HepG2 (cell line): ENCODE data around the gene PSMA7. TPM values are rescaled to one million over a fixed set of nuclear protein-coding genes. Genes with fewer than 3 reads are reported as not detected.
A peak's percentile ranks its signal among the peaks of the same experiment; 100 is the strongest.

ENCODE experiments used
- FOXK1 ChIP-seq: sonication (generic); formaldehyde crosslinking; IDR thresholded peaks from 2 replicates; pipeline ENCODE4 v1.4.0; 2020; ENCODE audit warnings: low read depth, missing genetic modification reagents, borderline replicate concordance
- GZF1 ChIP-seq: sonication (generic); formaldehyde crosslinking; IDR thresholded peaks from 2 replicates; pipeline ENCODE4 v1.5.1; 2020; ENCODE audit warnings: mild to moderate bottlenecking, missing genetic modification reagents
- MAF1 ChIP-seq: sonication (generic); formaldehyde crosslinking; IDR thresholded peaks from 2 replicates; pipeline ENCODE4 v1.5.0; 2020; ENCODE audit warnings: missing genetic modification reagents, borderline replicate concordance
- NFIC ChIP-seq: IDR thresholded peaks from 2 replicates; pipeline ENCODE4 v1.6.1; 2012; ENCODE audit warnings: mild to moderate bottlenecking, low read length, inconsistent platforms
- NR3C1 ChIP-seq: sonication (generic); formaldehyde crosslinking; IDR thresholded peaks from 2 replicates; pipeline ENCODE4 v1.4.0; 2020; ENCODE audit warnings: missing genetic modification reagents
- PHF20 ChIP-seq: sonication (generic); formaldehyde crosslinking; IDR thresholded peaks from 2 replicates; pipeline ENCODE4 v1.5.0; 2020; ENCODE audit warnings: mild to moderate bottlenecking, missing genetic modification reagents
- PHF21A ChIP-seq: sonication (generic); formaldehyde crosslinking; IDR thresholded peaks from 2 replicates; pipeline ENCODE4 v1.5.0; 2020; ENCODE audit warnings: mild to moderate bottlenecking, missing genetic modification reagents
- SMYD3 ChIP-seq: sonication (generic); formaldehyde crosslinking; IDR thresholded peaks from 2 replicates; pipeline ENCODE4 v1.8.1; 2023; ENCODE audit warnings: mild to moderate bottlenecking, missing genetic modification reagents
- TMF1 ChIP-seq: sonication (generic); formaldehyde crosslinking; IDR thresholded peaks from 2 replicates; pipeline ENCODE4 v1.8.1; 2022; ENCODE audit warnings: low read depth, missing genetic modification reagents
- ZNF20 ChIP-seq: sonication (generic); formaldehyde crosslinking; IDR thresholded peaks from 2 replicates; pipeline ENCODE4 v1.4.0; 2020; ENCODE audit warnings: mild to moderate bottlenecking, moderate library complexity, missing genetic modification reagents
- ZNF251 ChIP-seq: sonication (generic); formaldehyde crosslinking; IDR thresholded peaks from 2 replicates; pipeline ENCODE4 v1.9.0; 2021; ENCODE audit warnings: mild to moderate bottlenecking, missing genetic modification reagents
- ZNF775 ChIP-seq: sonication (generic); formaldehyde crosslinking; IDR thresholded peaks from 2 replicates; pipeline ENCODE4 v1.4.0; 2020; ENCODE audit warnings: missing genetic modification reagents, mild to moderate bottlenecking, moderate library complexity, borderline replicate concordance
- ZNF891 ChIP-seq: sonication (generic); formaldehyde crosslinking; IDR thresholded peaks from 2 replicates; pipeline ENCODE4 v1.5.0; 2020; ENCODE audit warnings: mild to moderate bottlenecking, missing genetic modification reagents
- polyA plus RNA-seq, 8 experiments: library from polyadenylated mRNA; depleted of rRNA in 3 of 8; stranded (reverse) in 7 of 8; unstranded in 1 of 8; fragments of >200 nt; fragmentation: Illumina TruSeq in 4 of 8; extraction: Trizol in 4 of 8; gene quantifications; 2 replicates each; pipeline versions ENCODE4 v1.2.1 to v1.2.3, GENCODE V29; 2011 to 2016; ENCODE audit warnings: low read depth in 4 of 8, missing spikeins in 1 of 8, mixed read lengths in 1 of 8; ENCODE audit not compliant: insufficient read depth in 1 of 8
- total RNA-seq, 5 experiments: library from RNA; depleted of rRNA; stranded (reverse); fragments of >200 nt; fragmentation: Illumina TruSeq; extraction: Trizol; gene quantifications; 2 replicates each; pipeline ENCODE4 v1.2.3, GENCODE V29; 2016; ENCODE audit warnings: low read depth in 1 of 5
- TF ChIP-seq, protein P1 (sequence below): sonication (generic); formaldehyde crosslinking; IDR thresholded peaks from 2 replicates; pipeline ENCODE4 v1.4.0; 2020; ENCODE audit warnings: mild to moderate bottlenecking, missing genetic modification reagents
- TF ChIP-seq, protein P2 (sequence below): sonication (generic); formaldehyde crosslinking; IDR thresholded peaks from 2 replicates; pipeline ENCODE4 v1.4.0; 2020; ENCODE audit warnings: mild to moderate bottlenecking, missing genetic modification reagents, borderline replicate concordance
- TF ChIP-seq, protein P3 (sequence below): sonication (generic); formaldehyde crosslinking; conservative IDR thresholded peaks from 2 replicates; pipeline ENCODE4 v1.4.0; 2020; ENCODE audit warnings: missing genetic modification reagents
- TF ChIP-seq, protein P4 (sequence below): sonication (generic); formaldehyde crosslinking; conservative IDR thresholded peaks from 2 replicates; pipeline ENCODE4 v1.4.0; 2020; ENCODE audit warnings: missing genetic modification reagents
- TF ChIP-seq, protein P5 (sequence below): IDR thresholded peaks from 2 replicates; pipeline ENCODE4 v1.6.1; 2018; ENCODE audit warnings: missing genetic modification reagents
- TF ChIP-seq, protein P6 (sequence below): sonication (generic); formaldehyde crosslinking; IDR thresholded peaks from 2 replicates; pipeline ENCODE4 v1.4.0; 2020; ENCODE audit warnings: mild to moderate bottlenecking, missing genetic modification reagents

The PSMA7 gene
- total and polyA plus RNA-seq, 2 of the 13 experiments (the other 11 are each of a cell fraction or from before 2014, with no cell fraction given) = 531 to 631 TPM

DNA sequence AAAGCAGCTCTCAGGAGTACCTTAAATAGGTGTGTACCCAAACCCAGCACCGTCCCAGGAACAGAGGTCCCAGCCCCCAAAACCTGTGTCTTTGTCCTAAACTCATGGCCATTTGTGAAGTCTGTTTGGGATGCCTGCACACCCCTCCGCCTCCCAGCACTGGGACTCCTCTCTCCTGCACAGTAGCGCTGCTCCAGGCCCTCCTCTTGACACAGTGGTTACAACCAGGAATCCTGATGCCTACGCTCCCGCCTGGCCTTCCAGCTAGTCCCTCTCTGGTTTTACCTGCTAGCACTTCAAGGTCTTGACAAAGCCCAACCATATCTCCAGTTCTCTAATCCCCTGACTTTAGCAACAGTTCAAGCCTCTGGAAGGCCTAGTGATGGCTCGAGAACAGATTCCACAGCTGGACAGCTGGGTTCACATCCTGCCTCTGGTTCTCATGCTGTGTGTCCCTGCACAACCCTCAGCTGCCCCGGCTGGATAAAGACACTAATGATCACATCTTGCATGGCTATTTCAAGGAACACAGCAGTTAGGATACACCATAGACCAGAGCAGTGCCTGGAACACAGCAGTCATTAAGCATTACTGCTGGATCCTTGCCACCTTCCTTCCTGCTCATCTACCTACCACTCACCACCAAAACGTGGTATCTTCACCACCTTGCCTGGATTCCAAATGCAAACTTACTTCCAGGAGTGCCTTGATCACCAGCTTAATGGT, 5.6 kb downstream of the PSMA7 start (continued):
- TF ChIP-seq, protein P1, sequence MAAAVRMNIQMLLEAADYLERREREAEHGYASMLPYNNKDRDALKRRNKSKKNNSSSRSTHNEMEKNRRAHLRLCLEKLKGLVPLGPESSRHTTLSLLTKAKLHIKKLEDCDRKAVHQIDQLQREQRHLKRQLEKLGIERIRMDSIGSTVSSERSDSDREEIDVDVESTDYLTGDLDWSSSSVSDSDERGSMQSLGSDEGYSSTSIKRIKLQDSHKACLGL (CRISPR knock-in tag) = 0 out of 2 replicates have a peak, but pooled peaks have one; percentile 17
- TF ChIP-seq NR3C1 (no peak), ZNF891 (CRISPR knock-in tag) (peak; percentile 50; the same call in 1 of the 2 replicates), ZNF251 (CRISPR knock-in tag) (no peak), FOXK1 (CRISPR knock-in tag) (no peak), NFIC (no peak), SMYD3 (CRISPR knock-in tag) (no peak), PHF20 (CRISPR knock-in tag) (no peak), ZNF775 (CRISPR knock-in tag) (no peak), PHF21A (CRISPR knock-in tag) (no peak), TMF1 (CRISPR knock-in tag) (no peak), GZF1 (CRISPR knock-in tag) (no peak), MAF1 (CRISPR knock-in tag) (no peak), ZNF20 (CRISPR knock-in tag) (no peak)
- TF ChIP-seq, protein P2, sequence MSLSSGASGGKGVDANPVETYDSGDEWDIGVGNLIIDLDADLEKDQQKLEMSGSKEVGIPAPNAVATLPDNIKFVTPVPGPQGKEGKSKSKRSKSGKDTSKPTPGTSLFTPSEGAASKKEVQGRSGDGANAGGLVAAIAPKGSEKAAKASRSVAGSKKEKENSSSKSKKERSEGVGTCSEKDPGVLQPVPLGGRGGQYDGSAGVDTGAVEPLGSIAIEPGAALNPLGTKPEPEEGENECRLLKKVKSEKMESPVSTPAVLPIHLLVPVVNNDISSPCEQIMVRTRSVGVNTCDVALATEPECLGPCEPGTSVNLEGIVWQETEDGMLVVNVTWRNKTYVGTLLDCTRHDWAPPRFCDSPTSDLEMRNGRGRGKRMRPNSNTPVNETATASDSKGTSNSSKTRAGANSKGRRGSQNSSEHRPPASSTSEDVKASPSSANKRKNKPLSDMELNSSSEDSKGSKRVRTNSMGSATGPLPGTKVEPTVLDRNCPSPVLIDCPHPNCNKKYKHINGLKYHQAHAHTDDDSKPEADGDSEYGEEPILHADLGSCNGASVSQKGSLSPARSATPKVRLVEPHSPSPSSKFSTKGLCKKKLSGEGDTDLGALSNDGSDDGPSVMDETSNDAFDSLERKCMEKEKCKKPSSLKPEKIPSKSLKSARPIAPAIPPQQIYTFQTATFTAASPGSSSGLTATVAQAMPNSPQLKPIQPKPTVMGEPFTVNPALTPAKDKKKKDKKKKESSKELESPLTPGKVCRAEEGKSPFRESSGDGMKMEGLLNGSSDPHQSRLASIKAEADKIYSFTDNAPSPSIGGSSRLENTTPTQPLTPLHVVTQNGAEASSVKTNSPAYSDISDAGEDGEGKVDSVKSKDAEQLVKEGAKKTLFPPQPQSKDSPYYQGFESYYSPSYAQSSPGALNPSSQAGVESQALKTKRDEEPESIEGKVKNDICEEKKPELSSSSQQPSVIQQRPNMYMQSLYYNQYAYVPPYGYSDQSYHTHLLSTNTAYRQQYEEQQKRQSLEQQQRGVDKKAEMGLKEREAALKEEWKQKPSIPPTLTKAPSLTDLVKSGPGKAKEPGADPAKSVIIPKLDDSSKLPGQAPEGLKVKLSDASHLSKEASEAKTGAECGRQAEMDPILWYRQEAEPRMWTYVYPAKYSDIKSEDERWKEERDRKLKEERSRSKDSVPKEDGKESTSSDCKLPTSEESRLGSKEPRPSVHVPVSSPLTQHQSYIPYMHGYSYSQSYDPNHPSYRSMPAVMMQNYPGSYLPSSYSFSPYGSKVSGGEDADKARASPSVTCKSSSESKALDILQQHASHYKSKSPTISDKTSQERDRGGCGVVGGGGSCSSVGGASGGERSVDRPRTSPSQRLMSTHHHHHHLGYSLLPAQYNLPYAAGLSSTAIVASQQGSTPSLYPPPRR (CRISPR knock-in tag) = no peak
- TF ChIP-seq, protein P3, sequence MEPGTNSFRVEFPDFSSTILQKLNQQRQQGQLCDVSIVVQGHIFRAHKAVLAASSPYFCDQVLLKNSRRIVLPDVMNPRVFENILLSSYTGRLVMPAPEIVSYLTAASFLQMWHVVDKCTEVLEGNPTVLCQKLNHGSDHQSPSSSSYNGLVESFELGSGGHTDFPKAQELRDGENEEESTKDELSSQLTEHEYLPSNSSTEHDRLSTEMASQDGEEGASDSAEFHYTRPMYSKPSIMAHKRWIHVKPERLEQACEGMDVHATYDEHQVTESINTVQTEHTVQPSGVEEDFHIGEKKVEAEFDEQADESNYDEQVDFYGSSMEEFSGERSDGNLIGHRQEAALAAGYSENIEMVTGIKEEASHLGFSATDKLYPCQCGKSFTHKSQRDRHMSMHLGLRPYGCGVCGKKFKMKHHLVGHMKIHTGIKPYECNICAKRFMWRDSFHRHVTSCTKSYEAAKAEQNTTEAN (CRISPR knock-in tag) = no peak
- TF ChIP-seq, protein P4, sequence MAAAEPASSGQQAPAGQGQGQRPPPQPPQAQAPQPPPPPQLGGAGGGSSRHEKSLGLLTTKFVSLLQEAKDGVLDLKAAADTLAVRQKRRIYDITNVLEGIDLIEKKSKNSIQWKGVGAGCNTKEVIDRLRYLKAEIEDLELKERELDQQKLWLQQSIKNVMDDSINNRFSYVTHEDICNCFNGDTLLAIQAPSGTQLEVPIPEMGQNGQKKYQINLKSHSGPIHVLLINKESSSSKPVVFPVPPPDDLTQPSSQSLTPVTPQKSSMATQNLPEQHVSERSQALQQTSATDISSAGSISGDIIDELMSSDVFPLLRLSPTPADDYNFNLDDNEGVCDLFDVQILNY (CRISPR knock-in tag) = no peak
- TF ChIP-seq, protein P5, sequence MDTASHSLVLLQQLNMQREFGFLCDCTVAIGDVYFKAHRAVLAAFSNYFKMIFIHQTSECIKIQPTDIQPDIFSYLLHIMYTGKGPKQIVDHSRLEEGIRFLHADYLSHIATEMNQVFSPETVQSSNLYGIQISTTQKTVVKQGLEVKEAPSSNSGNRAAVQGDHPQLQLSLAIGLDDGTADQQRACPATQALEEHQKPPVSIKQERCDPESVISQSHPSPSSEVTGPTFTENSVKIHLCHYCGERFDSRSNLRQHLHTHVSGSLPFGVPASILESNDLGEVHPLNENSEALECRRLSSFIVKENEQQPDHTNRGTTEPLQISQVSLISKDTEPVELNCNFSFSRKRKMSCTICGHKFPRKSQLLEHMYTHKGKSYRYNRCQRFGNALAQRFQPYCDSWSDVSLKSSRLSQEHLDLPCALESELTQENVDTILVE = 0 out of 2 replicates have a peak, but pooled peaks have one; percentile 1
- TF ChIP-seq, protein P6, sequence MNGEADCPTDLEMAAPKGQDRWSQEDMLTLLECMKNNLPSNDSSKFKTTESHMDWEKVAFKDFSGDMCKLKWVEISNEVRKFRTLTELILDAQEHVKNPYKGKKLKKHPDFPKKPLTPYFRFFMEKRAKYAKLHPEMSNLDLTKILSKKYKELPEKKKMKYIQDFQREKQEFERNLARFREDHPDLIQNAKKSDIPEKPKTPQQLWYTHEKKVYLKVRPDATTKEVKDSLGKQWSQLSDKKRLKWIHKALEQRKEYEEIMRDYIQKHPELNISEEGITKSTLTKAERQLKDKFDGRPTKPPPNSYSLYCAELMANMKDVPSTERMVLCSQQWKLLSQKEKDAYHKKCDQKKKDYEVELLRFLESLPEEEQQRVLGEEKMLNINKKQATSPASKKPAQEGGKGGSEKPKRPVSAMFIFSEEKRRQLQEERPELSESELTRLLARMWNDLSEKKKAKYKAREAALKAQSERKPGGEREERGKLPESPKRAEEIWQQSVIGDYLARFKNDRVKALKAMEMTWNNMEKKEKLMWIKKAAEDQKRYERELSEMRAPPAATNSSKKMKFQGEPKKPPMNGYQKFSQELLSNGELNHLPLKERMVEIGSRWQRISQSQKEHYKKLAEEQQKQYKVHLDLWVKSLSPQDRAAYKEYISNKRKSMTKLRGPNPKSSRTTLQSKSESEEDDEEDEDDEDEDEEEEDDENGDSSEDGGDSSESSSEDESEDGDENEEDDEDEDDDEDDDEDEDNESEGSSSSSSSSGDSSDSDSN (CRISPR knock-in tag) = no peak
